ENCODE results near the gene SCGB2B2.
"Not testable (repeated sequence)": the region's sequence is repeated elsewhere in the genome, so short reads cannot be mapped to it uniquely, and the experiment has no call there.

The SCGB2B2 gene

GRCh38 chr19:34668077-34668689 lies 8.8 kb downstream of the SCGB2B2 start:
- peak; percentile 13 for DNase-seq

- peak; percentile 53 for DNase-seq
These were observed 9.4 kb downstream of the SCGB2B2 start for GRCh38 chr19:34667349-34668076.

- no peak for DNase-seq
These were observed 10.0 kb downstream of the SCGB2B2 start for GRCh38 chr19:34666958-34667265.

GRCh38 chr19:34666200-34666957 lies 10.6 kb downstream of the SCGB2B2 start:
- no peak for DNase-seq

- DNase-seq = not testable (repeated sequence)
These were observed 11.7 kb downstream of the SCGB2B2 start for GRCh38 chr19:34665275-34665674.

GRCh38 chr19:34664870-34665269 lies 12.1 kb downstream of the SCGB2B2 start:
- no peak for DNase-seq

GRCh38 chr19:34664168-34664567 lies 12.8 kb downstream of the SCGB2B2 start:
- DNase-seq = no peak

GRCh38 chr19:34662919-34663318 lies 14.0 kb downstream of the SCGB2B2 start:
- peak; percentile 90 for DNase-seq

- no peak for DNase-seq
These were observed 15.6 kb downstream of the SCGB2B2 start for GRCh38 chr19:34661357-34661756.

GRCh38 chr19:34655651-34656050 lies 21.3 kb downstream of the SCGB2B2 start:
- DNase-seq = no peak

- DNase-seq = no peak
These were observed 22.2 kb downstream of the SCGB2B2 start for GRCh38 chr19:34654796-34655195.

- no peak for DNase-seq
These were observed 25.2 kb downstream of the SCGB2B2 start for GRCh38 chr19:34651747-34652146.

- no peak for DNase-seq
These were observed 26.9 kb downstream of the SCGB2B2 start for GRCh38 chr19:34649886-34650543.

- no peak for DNase-seq
These were observed 31.4 kb downstream of the SCGB2B2 start for GRCh38 chr19:34645551-34645950.

- no peak for DNase-seq
These were observed 31.9 kb downstream of the SCGB2B2 start for GRCh38 chr19:34644991-34645461.

- DNase-seq = no peak
These were observed 34.7 kb downstream of the SCGB2B2 start for GRCh38 chr19:34642241-34642640.

GRCh38 chr19:34639491-34640085 lies 37.4 kb downstream of the SCGB2B2 start:
- peak; percentile 77 for DNase-seq

GRCh38 chr19:34633802-34634201 lies 43.2 kb downstream of the SCGB2B2 start:
- no peak for DNase-seq
